ENCODE data around the gene FRMD4A. TPM values are rescaled to one million over a fixed set of nuclear protein-coding genes. Genes with fewer than 3 reads are reported as not detected.

FRMD4A gene
- polyA plus RNA-seq, 1 of the 3 experiments (the other 2 are of a cell fraction) = 37.7 TPM

- H3K9ac ChIP-seq = no peak overlapping the region
- H3K36me3 ChIP-seq (replicated peaks in 1 of 2; ENCODE audit: control insufficient read depth in 1 of 2, insufficient read depth in 2 of 2, low read length in 1 of 2) = peaks cover 44 to 47% of the 10 kb centered on the region in 2 experiments
- CTCF ChIA-PET = interaction anchor here (1.0 to 1.9 kb wide), 6 partner anchors 9 to 250 kb away, joined by 3 to 8 read pairs (median 4); partner anchors contain the start of gene PRPF18
- H3K27ac ChIP-seq (ENCODE audit: low read depth in 2 of 2, low read length in 1 of 2) = no peak overlapping the region
- H3K9me2 ChIP-seq = no peaks in the 10 kb centered on the region
- H2AFZ ChIP-seq (ENCODE audit: low read depth) = no peak overlapping the region
- no peaks in the 10 kb centered on the region for H4K20me1 ChIP-seq (ENCODE audit: insufficient read depth)
- H3K4me3 ChIP-seq (ENCODE audit: low read depth in 2 of 2, low read length in 1 of 2) = no peak overlapping the region
- peaks cover 0 to 6% of the 10 kb centered on the region in 2 experiments; a peak in 1 of 4 replicates for H3K4me1 ChIP-seq (ENCODE audit: control insufficient read depth in 1 of 2, insufficient read depth in 2 of 2, low read depth in 1 of 2, low read length in 1 of 2)
- TF ChIP-seq USF1 (IDR thresholded peaks at IDR 0.05; ENCODE audit: borderline replicate concordance, low read depth) (no peak), POLR2AphosphoS5 (IDR thresholded peaks at IDR 0.05; ENCODE audit: low read depth, low read length) (no peak), TAF1 (IDR thresholded peaks at IDR 0.05; ENCODE audit: borderline replicate concordance, low read depth, low read length) (no peak), MXI1 (IDR thresholded peaks at IDR 0.05; ENCODE audit: low read depth, low read length) (no peak), NFIC (IDR thresholded peaks at IDR 0.05; ENCODE audit: borderline replicate concordance) (no peak), YY1 (IDR thresholded peaks at IDR 0.05; ENCODE audit: low read depth) (no peak), SMC3 (IDR thresholded peaks at IDR 0.05; ENCODE audit: low read depth, low read length) (no peak), FOXJ3 (CRISPR knock-in tag; IDR thresholded peaks at IDR 0.05) (no peak), NRF1 (IDR thresholded peaks at IDR 0.05; ENCODE audit: low read depth, low read length) (no peak), TEAD4 (IDR thresholded peaks at IDR 0.05; ENCODE audit: borderline replicate concordance, insufficient read depth) (no peak), FOSL2 (IDR thresholded peaks at IDR 0.05; ENCODE audit: borderline replicate concordance, low read depth) (no peak), RCOR1 (IDR thresholded peaks at IDR 0.05; ENCODE audit: low read length) (no peak), GATA2 (CRISPR knock-in tag; IDR thresholded peaks at IDR 0.05) (no peak), RFX5 (IDR thresholded peaks at IDR 0.05; ENCODE audit: low read length) (no peak)
- TF ChIP-seq, protein P1, sequence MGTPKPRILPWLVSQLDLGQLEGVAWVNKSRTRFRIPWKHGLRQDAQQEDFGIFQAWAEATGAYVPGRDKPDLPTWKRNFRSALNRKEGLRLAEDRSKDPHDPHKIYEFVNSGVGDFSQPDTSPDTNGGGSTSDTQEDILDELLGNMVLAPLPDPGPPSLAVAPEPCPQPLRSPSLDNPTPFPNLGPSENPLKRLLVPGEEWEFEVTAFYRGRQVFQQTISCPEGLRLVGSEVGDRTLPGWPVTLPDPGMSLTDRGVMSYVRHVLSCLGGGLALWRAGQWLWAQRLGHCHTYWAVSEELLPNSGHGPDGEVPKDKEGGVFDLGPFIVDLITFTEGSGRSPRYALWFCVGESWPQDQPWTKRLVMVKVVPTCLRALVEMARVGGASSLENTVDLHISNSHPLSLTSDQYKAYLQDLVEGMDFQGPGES (IDR thresholded peaks at IDR 0.05; ENCODE audit: low read depth, low read length) = no peak
- TF ChIP-seq, protein P2, sequence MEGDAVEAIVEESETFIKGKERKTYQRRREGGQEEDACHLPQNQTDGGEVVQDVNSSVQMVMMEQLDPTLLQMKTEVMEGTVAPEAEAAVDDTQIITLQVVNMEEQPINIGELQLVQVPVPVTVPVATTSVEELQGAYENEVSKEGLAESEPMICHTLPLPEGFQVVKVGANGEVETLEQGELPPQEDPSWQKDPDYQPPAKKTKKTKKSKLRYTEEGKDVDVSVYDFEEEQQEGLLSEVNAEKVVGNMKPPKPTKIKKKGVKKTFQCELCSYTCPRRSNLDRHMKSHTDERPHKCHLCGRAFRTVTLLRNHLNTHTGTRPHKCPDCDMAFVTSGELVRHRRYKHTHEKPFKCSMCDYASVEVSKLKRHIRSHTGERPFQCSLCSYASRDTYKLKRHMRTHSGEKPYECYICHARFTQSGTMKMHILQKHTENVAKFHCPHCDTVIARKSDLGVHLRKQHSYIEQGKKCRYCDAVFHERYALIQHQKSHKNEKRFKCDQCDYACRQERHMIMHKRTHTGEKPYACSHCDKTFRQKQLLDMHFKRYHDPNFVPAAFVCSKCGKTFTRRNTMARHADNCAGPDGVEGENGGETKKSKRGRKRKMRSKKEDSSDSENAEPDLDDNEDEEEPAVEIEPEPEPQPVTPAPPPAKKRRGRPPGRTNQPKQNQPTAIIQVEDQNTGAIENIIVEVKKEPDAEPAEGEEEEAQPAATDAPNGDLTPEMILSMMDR (IDR thresholded peaks at IDR 0.05) = no peak
- DNase-seq = no peak
- H3K4me2 ChIP-seq = no peak overlapping the region
- H3F3A ChIP-seq (replicated peaks; ENCODE audit: insufficient read depth) = peaks cover 2% of the 10 kb centered on the region
- WGBS (ENCODE audit: low lambda C conversion rate) = 100% methylated on average over 2 of the region's 2 CpGs
- POLR2A ChIA-PET = no interaction called here
- no peaks in the 10 kb centered on the region for H3K27me3 ChIP-seq (ENCODE audit: insufficient read depth)
- no peaks in the 10 kb centered on the region for H3K9me3 ChIP-seq
- H3K79me2 ChIP-seq (ENCODE audit: insufficient read depth) = no peaks in the 10 kb centered on the region
Observed at GRCh38 chr10:13621931-13622330, 708.8 kb downstream of the FRMD4A start.
